Embryonic facial prominence (tissue), 1 donor: ENCODE measurements around the gene NIM1K.
"Not testable (repeated sequence)": the region's sequence is repeated elsewhere in the genome, so short reads cannot be mapped to it uniquely, and the experiment has no call there.

Experiments
- DNase-seq: peaks from one replicate; pipeline ENCODE4 v3.0.0-alpha.2; 2016; ENCODE audit errors: extremely low spot score

NIM1K gene

DNA sequence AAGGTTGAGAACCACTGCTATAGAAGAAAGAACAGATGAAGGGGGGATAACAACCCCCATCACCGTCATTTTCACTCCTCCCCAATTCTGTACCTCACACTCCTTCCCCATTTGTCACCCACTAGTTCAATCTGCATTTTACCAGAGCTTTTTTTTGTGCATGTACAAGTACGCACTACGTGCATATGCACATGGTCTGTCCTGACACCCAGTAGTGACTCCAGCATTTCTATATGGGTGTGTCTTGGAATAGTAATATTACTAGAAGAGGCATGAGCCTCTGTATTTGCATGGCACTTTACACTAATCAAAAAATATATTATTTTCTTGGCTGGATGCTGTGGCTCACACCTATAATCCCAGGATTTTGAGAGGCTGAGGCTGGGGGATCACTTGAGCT is 38.7 kb downstream of the NIM1K start:
- DNase-seq = no peak

GRCh38 chr5:43231977-43232376 is 40.0 kb downstream of the NIM1K start:
- no peak for DNase-seq

DNA sequence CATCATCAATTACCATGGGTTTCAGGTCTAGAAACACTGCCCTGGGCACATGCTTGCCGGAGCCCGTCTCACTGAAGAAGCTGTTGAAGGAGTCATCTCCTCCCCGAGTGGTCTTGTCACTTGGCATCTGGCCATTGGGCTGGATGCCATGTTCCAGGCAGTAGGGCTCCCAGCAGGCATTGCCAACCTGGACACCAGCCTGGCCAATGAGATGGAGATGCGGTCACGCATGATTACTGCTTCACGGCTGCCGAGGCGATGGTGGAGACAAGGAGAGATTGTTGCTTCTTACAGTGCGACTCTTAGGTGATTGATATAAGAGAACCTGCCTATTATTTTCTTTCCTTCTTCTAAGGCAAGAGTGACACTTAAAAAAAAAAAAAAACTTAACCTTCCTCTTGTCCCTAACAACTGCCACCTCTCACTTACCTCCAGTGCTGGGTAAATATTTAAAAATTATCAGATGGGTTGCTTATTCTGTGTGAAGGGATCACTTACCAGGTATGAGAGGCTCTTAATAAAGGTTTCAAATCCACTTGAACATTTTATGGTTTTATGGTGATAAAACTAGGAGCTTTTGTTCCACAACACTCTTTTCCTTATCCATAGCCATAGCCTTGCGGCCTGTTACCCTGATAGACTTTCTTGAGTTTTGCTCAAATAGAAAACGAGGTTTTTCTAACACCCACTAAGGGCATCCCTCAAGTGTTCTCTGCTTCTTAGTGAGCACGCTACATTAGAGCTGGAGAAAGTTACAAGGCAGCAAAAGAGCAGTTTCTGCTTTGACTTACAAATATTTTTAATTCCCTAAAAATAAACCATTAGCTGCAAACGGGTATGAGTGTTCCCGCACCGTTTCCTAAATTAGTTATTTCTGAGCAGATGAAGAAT is 41.2 kb downstream of the NIM1K start:
- no peak for DNase-seq

- DNase-seq = no peak
Observed at GRCh38 chr5:43233946-43234345, 41.9 kb downstream of the NIM1K start.

DNA sequence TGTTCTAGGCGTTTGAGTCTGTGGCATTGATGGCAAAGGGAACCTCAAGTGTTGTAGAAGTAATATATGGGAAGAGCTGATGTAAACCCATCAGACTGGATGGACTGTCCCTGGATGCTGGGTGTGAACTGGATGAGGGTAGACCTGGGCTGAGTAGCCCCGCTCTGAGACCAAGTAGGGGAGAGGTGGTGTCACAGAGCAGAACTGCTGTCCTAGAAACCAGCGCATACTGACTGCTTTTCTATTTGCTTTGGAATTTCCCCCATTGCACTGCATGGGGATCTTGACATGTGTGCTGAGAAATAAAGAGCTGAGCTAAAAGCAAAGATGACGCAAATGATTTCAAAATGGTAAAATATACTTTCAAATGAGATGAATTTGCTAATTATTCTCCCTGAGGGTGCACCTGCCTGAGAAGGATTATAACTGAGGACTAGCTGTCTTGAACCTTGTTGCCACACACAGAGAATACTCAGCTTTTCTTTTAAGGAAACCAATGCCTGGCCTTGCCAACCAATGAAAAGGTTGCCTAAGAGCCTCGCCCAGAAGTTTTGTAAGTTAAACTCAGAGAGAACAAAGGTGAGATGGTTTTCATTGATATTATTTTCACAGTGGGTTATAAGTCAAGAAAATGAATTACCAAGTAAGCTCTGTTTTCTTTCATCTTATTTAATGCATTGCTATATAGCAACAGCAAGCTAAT is 44.8 kb downstream of the NIM1K start:
- DNase-seq = no peak

DNA sequence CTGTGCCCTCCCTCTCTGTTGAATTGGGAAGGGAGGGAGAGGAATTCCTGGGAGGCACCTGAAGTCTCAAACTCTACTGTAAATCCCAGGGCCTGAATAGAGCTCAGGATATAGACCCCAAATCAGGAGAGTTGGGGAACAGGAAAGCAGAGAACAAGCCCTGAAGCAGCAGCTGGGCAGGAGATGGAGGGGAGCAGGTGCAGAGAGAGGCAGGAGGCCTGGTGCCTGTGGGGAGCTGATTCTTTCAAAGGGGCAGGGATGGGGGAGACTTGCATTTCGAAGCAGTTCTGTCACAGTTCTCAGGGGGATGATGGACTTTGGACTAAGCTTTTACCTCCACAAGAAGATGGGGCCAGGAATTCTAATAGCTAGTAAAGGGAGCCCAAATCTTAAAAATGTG is 50.2 kb downstream of the NIM1K start:
- DNase-seq = no peak

- DNase-seq = no peak
Observed at GRCh38 chr5:43243270-43243669, 51.2 kb downstream of the NIM1K start.

GRCh38 chr5:43244823-43245565 is 53.0 kb downstream of the NIM1K start:
- DNase-seq = no peak

- DNase-seq = no peak
Observed at GRCh38 chr5:43245724-43246385, 53.8 kb downstream of the NIM1K start.

DNA sequence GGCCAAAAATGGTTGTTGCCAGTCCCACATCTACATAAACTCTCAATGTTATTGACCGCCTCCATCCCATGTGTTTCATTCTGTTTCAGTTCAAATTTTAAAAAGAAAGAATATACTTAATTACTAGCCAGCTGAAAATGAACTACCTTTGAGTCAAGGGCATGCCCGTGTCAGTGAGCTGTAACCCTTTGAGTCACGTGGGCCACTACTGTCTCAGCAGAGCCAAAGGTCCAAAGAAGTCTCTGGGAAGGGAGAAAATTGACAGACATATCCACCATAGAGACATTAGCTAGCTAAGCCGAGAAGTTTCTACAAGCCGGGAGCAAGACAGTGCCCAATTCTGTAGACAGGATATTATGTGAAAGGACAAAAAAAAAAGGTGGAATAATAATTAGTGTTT is 59.7 kb downstream of the NIM1K start:
- DNase-seq = no peak

GRCh38 chr5:43255704-43256103 is 63.7 kb downstream of the NIM1K start:
- DNase-seq = no peak

GRCh38 chr5:43256261-43256966 is 64.4 kb downstream of the NIM1K start:
- DNase-seq = no peak

DNA sequence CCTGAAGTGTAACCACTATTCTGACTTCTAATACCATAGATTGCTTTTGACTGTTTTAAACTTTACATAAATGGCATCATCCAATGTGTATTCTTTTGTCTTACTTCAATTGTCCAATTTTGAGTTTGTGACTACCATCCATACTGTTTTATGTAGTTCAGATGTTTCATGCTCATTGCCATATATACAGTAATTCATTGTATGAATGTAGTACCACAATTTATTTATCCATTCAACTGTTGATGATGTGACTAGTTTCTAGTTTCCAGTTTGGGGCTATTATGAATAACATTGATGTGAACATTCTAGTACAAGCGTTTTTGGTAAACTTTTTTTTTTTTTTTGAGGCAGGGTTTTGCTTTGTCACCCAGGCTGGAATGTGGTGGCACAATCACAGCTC is 66.1 kb downstream of the NIM1K start:
- no peak for DNase-seq

DNA sequence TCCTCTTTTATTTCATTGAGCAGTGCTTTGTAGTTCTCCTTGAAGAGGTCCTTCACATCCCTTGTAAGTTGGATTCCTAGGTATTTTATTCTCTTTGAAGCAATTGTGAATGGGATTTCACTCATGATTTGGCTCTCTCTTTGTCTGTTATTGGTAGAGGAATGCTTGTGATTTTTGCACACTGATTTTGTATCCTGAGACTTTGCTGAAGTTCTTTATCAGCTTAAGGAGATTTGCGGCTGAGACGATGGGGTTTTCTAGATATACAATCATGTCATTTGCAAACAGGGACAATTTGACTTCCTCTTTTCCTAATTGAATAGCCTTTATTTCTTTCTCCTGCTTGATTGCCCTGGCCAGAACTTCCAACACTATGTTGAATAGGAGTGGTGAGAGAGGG is 70.2 kb downstream of the NIM1K start:
- not testable (repeated sequence) for DNase-seq

- no peak for DNase-seq
Observed at GRCh38 chr5:43268188-43268820, 76.3 kb downstream of the NIM1K start.

- DNase-seq = no peak
Observed at GRCh38 chr5:43270645-43271044, 78.6 kb downstream of the NIM1K start.

- DNase-seq = no peak
Observed at GRCh38 chr5:43273552-43273951, 81.5 kb downstream of the NIM1K start.

GRCh38 chr5:43274435-43275114 is 82.5 kb downstream of the NIM1K start:
- no peak for DNase-seq

- no peak for DNase-seq
Observed at GRCh38 chr5:43275391-43275790, 83.4 kb downstream of the NIM1K start.
